ENCODE results near the gene TTC17. TPM values are rescaled to one million over a fixed set of nuclear protein-coding genes. Genes with fewer than 3 reads are reported as not detected.

Gene TTC17
- total RNA-seq, 2 donors from 2014 or later: 105 to 126 TPM

DNA sequence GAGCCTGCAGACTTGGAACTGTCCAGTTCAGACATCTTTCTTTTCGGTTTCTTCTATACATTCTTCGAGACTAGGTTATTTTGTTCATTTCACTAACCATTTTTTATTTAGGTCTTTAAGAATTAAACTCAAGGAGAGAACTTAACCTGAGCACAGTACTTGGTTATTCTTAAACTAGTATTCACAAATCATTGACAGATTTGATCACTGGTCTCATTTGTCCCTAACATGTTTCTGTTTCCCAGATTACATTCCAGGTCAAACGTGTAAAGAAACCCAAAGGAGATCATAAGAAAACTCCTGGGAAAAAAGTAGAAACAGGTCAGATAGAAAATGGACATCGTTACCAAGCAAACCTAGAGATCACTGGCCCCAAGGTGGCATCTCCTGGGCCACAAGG, 85.1 kb downstream of the TTC17 start:
- H3K27me3 ChIP-seq (replicated peaks; ENCODE audit: insufficient read depth): no peaks in the 10 kb centered on the region
- H3K9me3 ChIP-seq: no peaks in the 10 kb centered on the region
- ATAC-seq (ENCODE audit: insufficient number of reproducible peaks, low FRiP score, low read depth) (no peak), DNase-seq (ENCODE audit: low spot score) (no peak)
- no peak overlapping the region for H3K4me3 ChIP-seq
- no peak overlapping the region for H3K27ac ChIP-seq
- H3K4me1 ChIP-seq (ENCODE audit: control insufficient read depth in 1 of 2, low read depth in 2 of 2): no peaks in the 10 kb centered on the region
- TF ChIP-seq, protein P1, sequence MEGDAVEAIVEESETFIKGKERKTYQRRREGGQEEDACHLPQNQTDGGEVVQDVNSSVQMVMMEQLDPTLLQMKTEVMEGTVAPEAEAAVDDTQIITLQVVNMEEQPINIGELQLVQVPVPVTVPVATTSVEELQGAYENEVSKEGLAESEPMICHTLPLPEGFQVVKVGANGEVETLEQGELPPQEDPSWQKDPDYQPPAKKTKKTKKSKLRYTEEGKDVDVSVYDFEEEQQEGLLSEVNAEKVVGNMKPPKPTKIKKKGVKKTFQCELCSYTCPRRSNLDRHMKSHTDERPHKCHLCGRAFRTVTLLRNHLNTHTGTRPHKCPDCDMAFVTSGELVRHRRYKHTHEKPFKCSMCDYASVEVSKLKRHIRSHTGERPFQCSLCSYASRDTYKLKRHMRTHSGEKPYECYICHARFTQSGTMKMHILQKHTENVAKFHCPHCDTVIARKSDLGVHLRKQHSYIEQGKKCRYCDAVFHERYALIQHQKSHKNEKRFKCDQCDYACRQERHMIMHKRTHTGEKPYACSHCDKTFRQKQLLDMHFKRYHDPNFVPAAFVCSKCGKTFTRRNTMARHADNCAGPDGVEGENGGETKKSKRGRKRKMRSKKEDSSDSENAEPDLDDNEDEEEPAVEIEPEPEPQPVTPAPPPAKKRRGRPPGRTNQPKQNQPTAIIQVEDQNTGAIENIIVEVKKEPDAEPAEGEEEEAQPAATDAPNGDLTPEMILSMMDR (IDR thresholded peaks at IDR 0.05): no peak
- H3K36me3 ChIP-seq: peaks cover 38% of the 10 kb centered on the region

GRCh38 chr11:43447151-43447550, 88.4 kb downstream of the TTC17 start:
- DNase-seq (ENCODE audit: low spot score) (no peak), ATAC-seq (ENCODE audit: insufficient number of reproducible peaks, low FRiP score, low read depth) (no peak)
- H3K4me1 ChIP-seq (ENCODE audit: control insufficient read depth in 1 of 2, low read depth in 2 of 2): no peaks in the 10 kb centered on the region
- H3K9me3 ChIP-seq: no peaks in the 10 kb centered on the region
- H3K27me3 ChIP-seq (replicated peaks; ENCODE audit: insufficient read depth): no peaks in the 10 kb centered on the region
- no peak overlapping the region for H3K27ac ChIP-seq
- peaks cover 65% of the 10 kb centered on the region for H3K36me3 ChIP-seq
- TF ChIP-seq, protein P1 (IDR thresholded peaks at IDR 0.05): no peak
- no peak overlapping the region for H3K4me3 ChIP-seq

- DNase-seq (ENCODE audit: low spot score) (no peak), ATAC-seq (ENCODE audit: insufficient number of reproducible peaks, low FRiP score, low read depth) (no peak)
- Histone ChIP-seq H3K36me3 (peaks cover 49% of the 10 kb centered on the region), H3K27ac (no peak overlapping the region), H3K4me1 (ENCODE audit: control insufficient read depth in 1 of 2, low read depth in 2 of 2) (no peaks in the 10 kb centered on the region), H3K27me3 (replicated peaks; ENCODE audit: insufficient read depth) (no peaks in the 10 kb centered on the region), H3K9me3 (no peaks in the 10 kb centered on the region), H3K4me3 (no peak overlapping the region)
- TF ChIP-seq, protein P1 (IDR thresholded peaks at IDR 0.05): no peak
Observed at GRCh38 chr11:43458486-43458885, 99.8 kb downstream of the TTC17 start.

- H3K27me3 ChIP-seq (replicated peaks; ENCODE audit: insufficient read depth): no peaks in the 10 kb centered on the region
- TF ChIP-seq, protein P1 (IDR thresholded peaks at IDR 0.05): no peak
- peaks cover 49% of the 10 kb centered on the region for H3K36me3 ChIP-seq
- H3K9me3 ChIP-seq: no peaks in the 10 kb centered on the region
- H3K4me3 ChIP-seq: no peak overlapping the region
- DNase-seq (ENCODE audit: low spot score) (no peak), ATAC-seq (ENCODE audit: insufficient number of reproducible peaks, low FRiP score, low read depth) (no peak)
- no peak overlapping the region for H3K27ac ChIP-seq
- no peaks in the 10 kb centered on the region for H3K4me1 ChIP-seq (ENCODE audit: control insufficient read depth in 1 of 2, low read depth in 2 of 2)
Observed at GRCh38 chr11:43459246-43459645, 100.5 kb downstream of the TTC17 start.

DNA sequence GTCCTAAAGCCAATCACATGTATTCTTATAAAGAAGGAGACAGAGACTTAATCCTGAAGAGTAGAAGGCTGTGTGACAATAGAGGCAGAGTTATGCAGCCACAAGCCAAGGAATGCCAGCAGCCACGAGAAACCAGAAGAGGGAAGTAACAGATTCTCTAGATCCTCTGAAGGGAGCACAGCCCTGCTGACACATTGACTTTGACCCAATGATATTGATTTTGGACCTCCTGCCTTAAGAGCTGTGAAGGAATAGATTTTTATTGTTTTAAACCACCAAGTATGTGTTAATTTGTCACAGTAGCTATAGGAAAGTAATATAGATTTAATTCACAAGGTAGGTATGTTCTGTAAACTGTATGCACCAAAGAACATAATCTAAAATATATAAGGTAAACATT, 103.6 kb downstream of the TTC17 start:
- H3K4me1 ChIP-seq (ENCODE audit: control insufficient read depth in 1 of 2, low read depth in 2 of 2): no peaks in the 10 kb centered on the region
- no peak for DNase-seq (ENCODE audit: low spot score)
- H3K36me3 ChIP-seq: peaks cover 45% of the 10 kb centered on the region
- H3K4me3 ChIP-seq: no peak overlapping the region
- H3K9me3 ChIP-seq: no peaks in the 10 kb centered on the region
- no peaks in the 10 kb centered on the region for H3K27me3 ChIP-seq (replicated peaks; ENCODE audit: insufficient read depth)
- no peak overlapping the region for H3K27ac ChIP-seq
- TF ChIP-seq, protein P1 (IDR thresholded peaks at IDR 0.05): no peak
- no peak for ATAC-seq (ENCODE audit: insufficient number of reproducible peaks, low FRiP score, low read depth)
